ENCODE results near the gene SRPK2. TPM values are rescaled to one million over a fixed set of nuclear protein-coding genes. Genes with fewer than 3 reads are reported as not detected.

SRPK2 gene
- total and polyA plus RNA-seq, 9 donors = 15.2 to 50.0 (median 37.8) TPM

- TF ChIP-seq POLR2A (IDR thresholded peaks at IDR 0.05) (no peak), EP300 (IDR thresholded peaks at IDR 0.05) (no peak), CTCF (IDR thresholded peaks at IDR 0.05) (no peak)
- no peak for DNase-seq
- WGBS, 3 donors = 93 to 96% (median 95%) methylated on average over 12 of the region's 12 CpGs
- H3K9me3 ChIP-seq = no peaks in the 10 kb centered on the region
- no peaks in the 10 kb centered on the region for H3K27me3 ChIP-seq
- no peak overlapping the region for H3K4me3 ChIP-seq
- H3K36me3 ChIP-seq = no peaks in the 10 kb centered on the region
- intact Hi-C loops (cut with DNase I) = no loop called here
- no peaks in the 10 kb centered on the region for H3K4me1 ChIP-seq (ENCODE audit: insufficient read depth)
- no peak overlapping the region for H3K27ac ChIP-seq
Observed at GRCh38 chr7:105125745-105126144, 263.0 kb downstream of the SRPK2 start.

- WGBS, 3 donors = 52 to 64% (median 60%) methylated on average over 8 of the region's 8 CpGs
- H3K9me3 ChIP-seq = no peaks in the 10 kb centered on the region
- H3K36me3 ChIP-seq = no peaks in the 10 kb centered on the region
- intact Hi-C loops (cut with DNase I) = no loop called here
- no peak for TF ChIP-seq POLR2A (IDR thresholded peaks at IDR 0.05)
- TF ChIP-seq EP300 (IDR thresholded peaks at IDR 0.05) = no peak
- no peak for TF ChIP-seq CTCF (IDR thresholded peaks at IDR 0.05)
- no peaks in the 10 kb centered on the region for H3K27me3 ChIP-seq
- no peak for DNase-seq
- H3K4me1 ChIP-seq (ENCODE audit: insufficient read depth) = peaks cover 6% of the 10 kb centered on the region
- no peak overlapping the region for H3K4me3 ChIP-seq
- H3K27ac ChIP-seq = no peak overlapping the region
Observed at GRCh38 chr7:105122619-105123018, 266.1 kb downstream of the SRPK2 start.

GRCh38 chr7:105118612-105119600 lies 269.8 kb downstream of the SRPK2 start:
- H3K27ac ChIP-seq = no peak overlapping the region
- H3K36me3 ChIP-seq = no peaks in the 10 kb centered on the region
- no peaks in the 10 kb centered on the region for H3K9me3 ChIP-seq
- peaks cover 6% of the 10 kb centered on the region for H3K4me1 ChIP-seq (ENCODE audit: insufficient read depth)
- H3K4me3 ChIP-seq = no peak overlapping the region
- TF ChIP-seq POLR2A (IDR thresholded peaks at IDR 0.05) (no peak), EP300 (IDR thresholded peaks at IDR 0.05) (no peak), CTCF (IDR thresholded peaks at IDR 0.05) (no peak)
- no peak for DNase-seq
- H3K27me3 ChIP-seq = no peaks in the 10 kb centered on the region
- intact Hi-C loops (cut with DNase I) = no loop called here
- 73 to 79% (median 75%) methylated on average over 9 of the region's 9 CpGs for WGBS, 3 donors

- intact Hi-C loops (cut with DNase I) = no loop called here
- no peaks in the 10 kb centered on the region for H3K36me3 ChIP-seq
- H3K9me3 ChIP-seq = no peaks in the 10 kb centered on the region
- TF ChIP-seq CTCF (IDR thresholded peaks at IDR 0.05) (no peak), POLR2A (IDR thresholded peaks at IDR 0.05) (no peak), EP300 (IDR thresholded peaks at IDR 0.05) (no peak)
- H3K27me3 ChIP-seq = no peaks in the 10 kb centered on the region
- no peak overlapping the region for H3K27ac ChIP-seq
- H3K4me3 ChIP-seq = no peak overlapping the region
- WGBS, 3 donors = 86 to 88% (median 87%) methylated on average over 11 of the region's 11 CpGs
- DNase-seq = no peak
- H3K4me1 ChIP-seq (ENCODE audit: insufficient read depth) = no peaks in the 10 kb centered on the region
Observed at GRCh38 chr7:105112440-105113418, 276.0 kb downstream of the SRPK2 start.

Measured in ovary (tissue), 9 donors.